ENCODE results near the gene PPP6R3. TPM values are rescaled to one million over a fixed set of nuclear protein-coding genes. Genes with fewer than 3 reads are reported as not detected.
A peak's percentile ranks its signal among the peaks of the same experiment; 100 is the strongest.

The PPP6R3 gene
- polyA plus RNA-seq, 1 of the 3 experiments (the other 2 are of a cell fraction): 28.1 TPM

- TF ChIP-seq REST (IDR thresholded peaks at IDR 0.05; ENCODE audit: low read depth, low read length) (no peak), RFX5 (IDR thresholded peaks at IDR 0.05; ENCODE audit: low read length) (no peak), EP300 (IDR thresholded peaks at IDR 0.05; ENCODE audit: borderline replicate concordance in 1 of 2, low read depth in 1 of 2, low read length in 1 of 2) (no peak), SMC3 (IDR thresholded peaks at IDR 0.05; ENCODE audit: low read depth, low read length) (no peak), GATA2 (CRISPR knock-in tag; IDR thresholded peaks at IDR 0.05) (no peak)
Measured at GRCh38 chr11:68660066-68660810, 199.7 kb downstream of the PPP6R3 start (continued).

GRCh38 chr11:68661014-68661413 is 200.5 kb downstream of the PPP6R3 start:
- WGBS (ENCODE audit: low lambda C conversion rate): 84% methylated on average over 8 of the region's 15 CpGs
- Histone ChIP-seq H3K4me1 (ENCODE audit: control insufficient read depth in 1 of 2, insufficient read depth in 2 of 2, low read depth in 1 of 2, low read length in 1 of 2) (peaks cover 10 to 75% of the 10 kb centered on the region in 2 experiments; a peak in 3 of 4 replicates), H3F3A (replicated peaks; ENCODE audit: insufficient read depth) (peaks cover 9% of the 10 kb centered on the region), H3K4me2 (no peak overlapping the region), H3K9me3 (no peaks in the 10 kb centered on the region), H3K9me2 (no peaks in the 10 kb centered on the region), H3K79me2 (ENCODE audit: insufficient read depth) (no peaks in the 10 kb centered on the region), H4K20me1 (ENCODE audit: insufficient read depth) (no peaks in the 10 kb centered on the region), H3K9ac (no peak overlapping the region), H3K27ac (ENCODE audit: low read depth in 2 of 2, low read length in 1 of 2) (peak overlapping the region in 1 of 2 experiments; percentile 99; a peak in 2 of 4 replicates), H3K4me3 (ENCODE audit: low read depth in 2 of 2, low read length in 1 of 2) (no peak overlapping the region), H3K36me3 (replicated peaks in 1 of 2; ENCODE audit: control insufficient read depth in 1 of 2, insufficient read depth in 2 of 2, low read length in 1 of 2) (no peaks in the 10 kb centered on the region), H2AFZ (ENCODE audit: low read depth) (no peak overlapping the region), H3K27me3 (ENCODE audit: insufficient read depth) (peaks cover 9% of the 10 kb centered on the region; the same call in 1 of the 2 replicates)
- DNase-seq: no peak
- ChIA-PET POLR2A (no interaction called here), CTCF (interaction anchor here (0.6 to 1.9 kb wide), 4 partner anchors 17 to 146 kb away, joined by 3 to 5 read pairs (median 3); no protein-coding TSS in a partner anchor)
- no peak for TF ChIP-seq CHD2 (IDR thresholded peaks at IDR 0.05; ENCODE audit: low read length, partially characterized antibody)
- no peak for TF ChIP-seq PBX3 (IDR thresholded peaks at IDR 0.05)
- no peak for TF ChIP-seq GABPA (IDR thresholded peaks at IDR 0.05; ENCODE audit: low read depth)
- TF ChIP-seq USF1 (IDR thresholded peaks at IDR 0.05; ENCODE audit: borderline replicate concordance, low read depth): no peak
- no peak for TF ChIP-seq TCF12 (IDR thresholded peaks at IDR 0.05)
- TF ChIP-seq ELF1 (IDR thresholded peaks at IDR 0.05): no peak
- no peak for TF ChIP-seq TEAD4 (IDR thresholded peaks at IDR 0.05; ENCODE audit: borderline replicate concordance, insufficient read depth)
- TF ChIP-seq EP300 (IDR thresholded peaks at IDR 0.05; ENCODE audit: borderline replicate concordance in 1 of 2, low read depth in 1 of 2, low read length in 1 of 2): no peak
- TF ChIP-seq JUND (IDR thresholded peaks at IDR 0.05): no peak
- TF ChIP-seq USF2 (IDR thresholded peaks at IDR 0.05; ENCODE audit: borderline replicate concordance, low read depth, low read length): no peak
- TF ChIP-seq ZBTB33 (IDR thresholded peaks at IDR 0.05; ENCODE audit: borderline replicate concordance, low read depth): no peak
- no peak for TF ChIP-seq RCOR1 (IDR thresholded peaks at IDR 0.05; ENCODE audit: low read length)
- no peak for TF ChIP-seq GATA2 (CRISPR knock-in tag; IDR thresholded peaks at IDR 0.05)

All from SK-N-SH (cell line).